A549 (cell line): ENCODE data around the gene ANKRD16. TPM values are rescaled to one million over a fixed set of nuclear protein-coding genes. Genes with fewer than 3 reads are reported as not detected.

Experiments
- ATAC-seq, 2 experiments: fragments of 200-7000 bp in 1 of 2; fragments of >200 bp in 1 of 2; cut with Nextera tagmentation in 1 of 2; cut with Tn5 transposase in 1 of 2; 3 replicates each; pipeline versions ENCODE4 v1.8.0 to v1.9.1; 2018 to 2020; ENCODE audit warnings: mild to moderate bottlenecking in 1 of 2, moderate library complexity in 1 of 2
- CTCF ChIA-PET: fragments of 300-600 bp; sonication (Branson Sonifier 250); formaldehyde crosslinking; extraction: SDS; loops from one replicate; lab custom pipeline; 2021; ENCODE audit warnings: antibody characterized with exemption, inconsistent platforms; lab: Yijun Ruan, JAX
- POLR2A ChIA-PET: fragments of 350-600 bp; formaldehyde crosslinking; extraction: SDS; loops from one replicate; lab custom pipeline; 2021; ENCODE audit warnings: antibody characterized with exemption, inconsistent platforms; lab: Yijun Ruan, JAX
- DNase-seq, 2 experiments: peaks; one replicate each; pipeline versions ENCODE4 v3.0.0 to v3.0.0-alpha.2; 2011 to 2016; ENCODE audit warnings: low read depth in 1 of 2, low spot score in 1 of 2
- FAIRE-seq: peaks from 2 replicates; lab custom pipeline; 2011; peaks lifted over from hg19 to GRCh38; lab: Jason Lieb, UNC
- H3K27ac ChIP-seq, 2 experiments: fragments of >200 bp; sonication (Bioruptor Twin); formaldehyde crosslinking; 3 replicates each; pipeline ENCODE4 v1.5.1; 2016 to 2017
- H3K4me1 ChIP-seq: fragments of >200 bp; sonication (Bioruptor Twin); formaldehyde crosslinking; 3 replicates; pipeline ENCODE4 v1.6.1; 2016
- H3K4me2 ChIP-seq: fragments of >200 bp; sonication (Bioruptor Twin); formaldehyde crosslinking; 3 replicates; pipeline ENCODE4 v1.6.1; 2016
- H3K4me3 ChIP-seq: fragments of >200 bp; sonication (Bioruptor Twin); formaldehyde crosslinking; 3 replicates; pipeline ENCODE4 v1.5.1; 2016
- H3K9me3 ChIP-seq: fragments of >200 bp; sonication (Bioruptor Twin); formaldehyde crosslinking; 3 replicates; pipeline ENCODE4 v1.6.1; 2016
- BHLHE40 ChIP-seq: IDR thresholded peaks from 2 replicates; pipeline ENCODE4 v1.6.1; 2012; ENCODE audit warnings: low read depth, low read length, inconsistent platforms
- CEBPB ChIP-seq, 2 experiments: fragments of >200 bp in 1 of 2; sonication (Bioruptor Twin) in 1 of 2; formaldehyde crosslinking in 1 of 2; IDR thresholded peaks; 2 replicates each; pipeline ENCODE4 v1.6.1; 2012 to 2016
- CHD4 ChIP-seq: fragments of 200-600 bp; sonication (generic); IDR thresholded peaks from 2 replicates; pipeline ENCODE4 v1.6.1; 2016; ENCODE audit warnings: antibody characterized with exemption, mild to moderate bottlenecking, borderline replicate concordance
- CTCF ChIP-seq: fragments of >200 bp; sonication (Bioruptor Twin); formaldehyde crosslinking; IDR thresholded peaks from 3 replicates; pipeline ENCODE4 v1.5.1; 2016
- FOSB ChIP-seq: fragments of 250-450 bp; sonication (Bioruptor Pico); IDR thresholded peaks from 2 replicates; pipeline ENCODE4 v1.5.0; 2020; ENCODE audit warnings: mild to moderate bottlenecking, moderate library complexity
- HDAC2 ChIP-seq: fragments of 200-600 bp; sonication (generic); IDR thresholded peaks from 2 replicates; pipeline ENCODE4 v1.6.1; 2016
- HEYL ChIP-seq: fragments of 250-450 bp; sonication (Bioruptor Pico); IDR thresholded peaks from 2 replicates; pipeline ENCODE4 v1.8.0; 2021; ENCODE audit warnings: mild to moderate bottlenecking, moderate library complexity
- HMGXB4 ChIP-seq: fragments of 250-450 bp; sonication (Bioruptor Pico); IDR thresholded peaks from 2 replicates; pipeline ENCODE4 v1.5.0; 2021; ENCODE audit warnings: mild to moderate bottlenecking, moderate library complexity, borderline replicate concordance
- HOXA7 ChIP-seq: fragments of 250-450 bp; sonication (Bioruptor Pico); IDR thresholded peaks from 2 replicates; pipeline ENCODE4 v1.5.0; 2020; ENCODE audit warnings: mild to moderate bottlenecking, moderate library complexity
- HOXB13 ChIP-seq: fragments of 250-450 bp; sonication (Bioruptor Pico); IDR thresholded peaks from 2 replicates; pipeline ENCODE4 v1.5.0; 2020; ENCODE audit warnings: low read depth, mild to moderate bottlenecking, moderate library complexity
- KDM1A ChIP-seq: fragments of 200-600 bp; sonication (generic); IDR thresholded peaks from 2 replicates; pipeline ENCODE4 v1.6.1; 2016; ENCODE audit warnings: low read depth, mild to moderate bottlenecking
- MAFK ChIP-seq: fragments of 450-650 bp; IDR thresholded peaks from 2 replicates; pipeline ENCODE4 v1.6.1; 2014; ENCODE audit not compliant: partially characterized antibody
- MAX ChIP-seq: IDR thresholded peaks from 2 replicates; pipeline ENCODE4 v1.6.1; 2012
- MAZ ChIP-seq: fragments of 150-350 bp; IDR thresholded peaks from 2 replicates; pipeline ENCODE4 v1.6.1; 2014; ENCODE audit warnings: antibody characterized with exemption, low read depth, low read length, borderline replicate concordance
- MYC ChIP-seq: IDR thresholded peaks from 2 replicates; pipeline ENCODE4 v1.6.1; 2012; ENCODE audit warnings: mild to moderate bottlenecking, inconsistent platforms, low read length, improper control_type of control experiment, borderline replicate concordance
- PHF8 ChIP-seq: fragments of 200-600 bp; sonication (generic); IDR thresholded peaks from 2 replicates; pipeline ENCODE4 v1.6.1; 2016; ENCODE audit warnings: low read depth, mild to moderate bottlenecking, antibody characterized with exemption, moderate library complexity, borderline replicate concordance
- POLR2AphosphoS2 ChIP-seq: conservative IDR thresholded peaks from 2 replicates; pipeline ENCODE4 v1.6.1; 2012; ENCODE audit warnings: low read length, improper control_type of control experiment, inconsistent platforms
- RARB ChIP-seq: fragments of 250-450 bp; sonication (Bioruptor Pico); IDR thresholded peaks from 2 replicates; pipeline ENCODE4 v1.8.0; 2021; ENCODE audit warnings: mild to moderate bottlenecking, moderate library complexity
- RCOR1 ChIP-seq: fragments of 150-350 bp; IDR thresholded peaks from 2 replicates; pipeline ENCODE4 v1.6.1; 2014; ENCODE audit warnings: antibody characterized with exemption, low read length, low read depth
- RFX5 ChIP-seq: fragments of 450-650 bp; IDR thresholded peaks from 2 replicates; pipeline ENCODE4 v1.7.1; 2014; ENCODE audit warnings: antibody characterized with exemption, mild to moderate bottlenecking, moderate library complexity
- TP53 ChIP-seq: fragments of 250-450 bp; sonication (Bioruptor Pico); IDR thresholded peaks from 2 replicates; pipeline ENCODE4 v1.5.0; 2021; ENCODE audit warnings: mild to moderate bottlenecking, moderate library complexity
- USF2 ChIP-seq: fragments of 450-650 bp; IDR thresholded peaks from 2 replicates; pipeline ENCODE4 v1.6.1; 2014; ENCODE audit warnings: antibody characterized with exemption
- ZC3H11A ChIP-seq: fragments of 450-650 bp; IDR thresholded peaks from 2 replicates; pipeline ENCODE4 v1.6.1; 2014; ENCODE audit warnings: antibody characterized with exemption, mild to moderate bottlenecking
- WGBS: methylation state at CpG from one replicate; pipeline ENCODE4 v1.1.6; 2017; ENCODE audit errors: missing lambda C conversion rate; 5-methylcytosine and 5-hydroxymethylcytosine counted together
- polyA plus RNA-seq, 4 experiments: library from polyadenylated mRNA; depleted of rRNA in 3 of 4; stranded (reverse); fragments of >200 nt; fragmentation: RNase III in 1 of 4; extraction: RNeasy Plus Mini Kit Qiagen cat#74134 plus additional on column Dnase treatment in 1 of 4; gene quantifications; 2 replicates in 3 of 4; 3 replicates in 1 of 4; pipeline ENCODE4 v1.2.3, GENCODE V29; 2011 to 2017
- TF ChIP-seq, protein P1 (sequence below): fragments of >200 bp; sonication (Bioruptor Twin); formaldehyde crosslinking; IDR thresholded peaks from 3 replicates; pipeline ENCODE4 v1.6.1; 2016
- TF ChIP-seq, protein P2 (sequence below): fragments of 250-450 bp; sonication (Bioruptor Pico); IDR thresholded peaks from 2 replicates; pipeline ENCODE4 v1.5.0; 2020; ENCODE audit warnings: low read depth, mild to moderate bottlenecking, moderate library complexity

ANKRD16 gene
- polyA plus RNA-seq, 2 of the 4 experiments (the other 2 are of a cell fraction) = 7.3 to 8.9 TPM

DNA sequence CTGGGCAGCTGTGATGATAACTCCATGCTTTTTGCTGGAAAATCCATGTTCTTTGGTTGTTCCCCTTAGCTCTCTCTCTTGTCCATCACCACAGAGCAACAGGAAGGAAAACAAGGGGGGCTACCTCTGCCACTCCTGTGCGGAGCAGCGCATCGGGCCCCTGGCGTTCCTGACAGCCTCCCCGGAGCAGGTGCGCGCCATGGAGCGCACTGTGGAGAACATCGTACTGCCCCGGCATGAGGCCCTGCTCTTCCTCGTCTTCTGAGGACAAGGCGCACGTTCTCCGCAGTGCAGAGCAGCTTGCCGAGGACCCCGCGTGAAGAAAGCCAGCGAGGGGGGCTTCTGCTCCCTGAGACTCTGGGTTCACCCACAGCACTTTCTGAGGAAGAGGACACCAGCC is 47.3 kb upstream of the ANKRD16 start:
- POLR2A ChIA-PET = no interaction called here
- FAIRE-seq = no peak
- no peak overlapping the region for H3K27ac ChIP-seq
- CTCF ChIA-PET = interaction anchor here (0.7 to 1.5 kb wide), 2 partner anchors 40 to 175 kb away, joined by 3 read pairs; partner anchors contain the start of gene IL15RA
- TF ChIP-seq POLR2AphosphoS2 (no peak), HOXB13 (CRISPR knock-in tag) (no peak), FOSB (CRISPR knock-in tag) (no peak), HDAC2 (no peak), MAX (no peak), RFX5 (no peak), PHF8 (no peak), HOXA7 (CRISPR knock-in tag) (no peak), CHD4 (no peak), CTCF (no peak), CEBPB (IDR thresholded peaks at IDR 0.05) (no peak)
- 99% methylated on average over 15 of the region's 18 CpGs for WGBS
- no peak overlapping the region for H3K4me2 ChIP-seq
- H3K4me3 ChIP-seq = no peak overlapping the region
- no peak for ATAC-seq
- no peaks in the 10 kb centered on the region for H3K9me3 ChIP-seq
- H3K4me1 ChIP-seq = no peaks in the 10 kb centered on the region
- no peak for DNase-seq

- DNase-seq = no peak
- Histone ChIP-seq H3K9me3 (no peaks in the 10 kb centered on the region), H3K4me2 (no peak overlapping the region), H3K4me1 (no peaks in the 10 kb centered on the region), H3K27ac (no peak overlapping the region), H3K4me3 (no peak overlapping the region)
- WGBS = 96% methylated on average over 10 of the region's 10 CpGs
- no peak for FAIRE-seq
- CTCF ChIA-PET = no interaction called here
- ATAC-seq = no peak
- POLR2A ChIA-PET = no interaction called here
- TF ChIP-seq USF2 = no peak
- no peak for TF ChIP-seq MAZ
- no peak for TF ChIP-seq HEYL (CRISPR knock-in tag)
- no peak for TF ChIP-seq ZC3H11A
- TF ChIP-seq RARB (CRISPR knock-in tag) = no peak
- no peak for TF ChIP-seq MYC
- no peak for TF ChIP-seq TP53
- TF ChIP-seq, protein P1, sequence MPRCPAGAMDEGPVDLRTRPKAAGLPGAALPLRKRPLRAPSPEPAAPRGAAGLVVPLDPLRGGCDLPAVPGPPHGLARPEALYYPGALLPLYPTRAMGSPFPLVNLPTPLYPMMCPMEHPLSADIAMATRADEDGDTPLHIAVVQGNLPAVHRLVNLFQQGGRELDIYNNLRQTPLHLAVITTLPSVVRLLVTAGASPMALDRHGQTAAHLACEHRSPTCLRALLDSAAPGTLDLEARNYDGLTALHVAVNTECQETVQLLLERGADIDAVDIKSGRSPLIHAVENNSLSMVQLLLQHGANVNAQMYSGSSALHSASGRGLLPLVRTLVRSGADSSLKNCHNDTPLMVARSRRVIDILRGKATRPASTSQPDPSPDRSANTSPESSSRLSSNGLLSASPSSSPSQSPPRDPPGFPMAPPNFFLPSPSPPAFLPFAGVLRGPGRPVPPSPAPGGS = no peak
- TF ChIP-seq HOXB13 (CRISPR knock-in tag) = no peak
- no peak for TF ChIP-seq RCOR1
- TF ChIP-seq HMGXB4 = no peak
- no peak for TF ChIP-seq PHF8
- TF ChIP-seq, protein P2, sequence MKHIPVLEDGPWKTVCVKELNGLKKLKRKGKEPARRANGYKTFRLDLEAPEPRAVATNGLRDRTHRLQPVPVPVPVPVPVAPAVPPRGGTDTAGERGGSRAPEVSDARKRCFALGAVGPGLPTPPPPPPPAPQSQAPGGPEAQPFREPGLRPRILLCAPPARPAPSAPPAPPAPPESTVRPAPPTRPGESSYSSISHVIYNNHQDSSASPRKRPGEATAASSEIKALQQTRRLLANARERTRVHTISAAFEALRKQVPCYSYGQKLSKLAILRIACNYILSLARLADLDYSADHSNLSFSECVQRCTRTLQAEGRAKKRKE = no peak
- TF ChIP-seq MAFK = no peak
- TF ChIP-seq KDM1A = no peak
- no peak for TF ChIP-seq BHLHE40
Observed at GRCh38 chr10:5935628-5936027, 45.9 kb upstream of the ANKRD16 start.
